ENCODE data around the gene NCL. TPM values are rescaled to one million over a fixed set of nuclear protein-coding genes. Genes with fewer than 3 reads are reported as not detected.
A peak's percentile ranks its signal among the peaks of the same experiment; 100 is the strongest.
"Not testable (repeated sequence)": the region's sequence is repeated elsewhere in the genome, so short reads cannot be mapped to it uniquely, and the experiment has no call there.

NCL gene
- total RNA-seq, 1 experiment from 2014 or later: 386 TPM

GRCh38 chr2:231411831-231412617, 52.3 kb downstream of the NCL start:
- in situ Hi-C loops (cut with HindIII; ENCODE audit: low sequenced_read_pairs): no loop called here
- peak; percentile 82 for DNase-seq (ENCODE audit: low spot score)

GRCh38 chr2:231411237-231411636, 53.0 kb downstream of the NCL start:
- in situ Hi-C loops (cut with HindIII; ENCODE audit: low sequenced_read_pairs): no loop called here
- DNase-seq (ENCODE audit: low spot score): peak; percentile 17

GRCh38 chr2:231410293-231411004, 53.8 kb downstream of the NCL start:
- no peak for DNase-seq (ENCODE audit: low spot score)
- in situ Hi-C loops (cut with HindIII; ENCODE audit: low sequenced_read_pairs): no loop called here

GRCh38 chr2:231409776-231410175, 54.5 kb downstream of the NCL start:
- DNase-seq (ENCODE audit: low spot score): no peak
- in situ Hi-C loops (cut with HindIII; ENCODE audit: low sequenced_read_pairs): no loop called here

- DNase-seq (ENCODE audit: low spot score); in situ Hi-C loops (cut with HindIII; ENCODE audit: low sequenced_read_pairs): not testable (repeated sequence)
Observed at GRCh38 chr2:231408304-231408703, 56.0 kb downstream of the NCL start.

GRCh38 chr2:231407686-231408085, 56.6 kb downstream of the NCL start:
- DNase-seq (ENCODE audit: low spot score); in situ Hi-C loops (cut with HindIII; ENCODE audit: low sequenced_read_pairs): not testable (repeated sequence)

- in situ Hi-C loops (cut with HindIII; ENCODE audit: low sequenced_read_pairs); DNase-seq (ENCODE audit: low spot score): not testable (repeated sequence)
Observed at GRCh38 chr2:231405601-231406367, 58.5 kb downstream of the NCL start.

GRCh38 chr2:231404183-231404578, 60.1 kb downstream of the NCL start:
- in situ Hi-C loops (cut with HindIII; ENCODE audit: low sequenced_read_pairs); DNase-seq (ENCODE audit: low spot score): not testable (repeated sequence)

Other genes starting within 250 kb of the NCL start
- gene B3GNT7, start 68.8 kb downstream of the NCL start, total RNA-seq (2014; rRNA removed; shearing (Covaris generic)): 0.14 and 0.18 TPM in 2 replicates
- not detected in 2 replicates for gene NMUR1, start 66.0 kb upstream of the NCL start, total RNA-seq (2014; rRNA removed; shearing (Covaris generic))
- not detected in 2 replicates for gene TEX44, start 128.4 kb upstream of the NCL start, total RNA-seq (2014; rRNA removed; shearing (Covaris generic))
- 1,275 and 1,509 TPM in 2 replicates for gene PTMA, start 244.0 kb upstream of the NCL start, total RNA-seq (2014; rRNA removed; shearing (Covaris generic))

Data from G401 (cell line).